GDM1 (cell line): Measurements from ENCODE around the gene ALKBH6.
A peak's percentile ranks its signal among the peaks of the same experiment; 100 is the strongest.
"Not testable (repeated sequence)": the region's sequence is repeated elsewhere in the genome, so short reads cannot be mapped to it uniquely, and the experiment has no call there.

Source experiments
- DNase-seq: peaks from one replicate; lab custom pipeline; 2025; lab: John Stamatoyannopoulos, UW

ALKBH6 gene

DNA sequence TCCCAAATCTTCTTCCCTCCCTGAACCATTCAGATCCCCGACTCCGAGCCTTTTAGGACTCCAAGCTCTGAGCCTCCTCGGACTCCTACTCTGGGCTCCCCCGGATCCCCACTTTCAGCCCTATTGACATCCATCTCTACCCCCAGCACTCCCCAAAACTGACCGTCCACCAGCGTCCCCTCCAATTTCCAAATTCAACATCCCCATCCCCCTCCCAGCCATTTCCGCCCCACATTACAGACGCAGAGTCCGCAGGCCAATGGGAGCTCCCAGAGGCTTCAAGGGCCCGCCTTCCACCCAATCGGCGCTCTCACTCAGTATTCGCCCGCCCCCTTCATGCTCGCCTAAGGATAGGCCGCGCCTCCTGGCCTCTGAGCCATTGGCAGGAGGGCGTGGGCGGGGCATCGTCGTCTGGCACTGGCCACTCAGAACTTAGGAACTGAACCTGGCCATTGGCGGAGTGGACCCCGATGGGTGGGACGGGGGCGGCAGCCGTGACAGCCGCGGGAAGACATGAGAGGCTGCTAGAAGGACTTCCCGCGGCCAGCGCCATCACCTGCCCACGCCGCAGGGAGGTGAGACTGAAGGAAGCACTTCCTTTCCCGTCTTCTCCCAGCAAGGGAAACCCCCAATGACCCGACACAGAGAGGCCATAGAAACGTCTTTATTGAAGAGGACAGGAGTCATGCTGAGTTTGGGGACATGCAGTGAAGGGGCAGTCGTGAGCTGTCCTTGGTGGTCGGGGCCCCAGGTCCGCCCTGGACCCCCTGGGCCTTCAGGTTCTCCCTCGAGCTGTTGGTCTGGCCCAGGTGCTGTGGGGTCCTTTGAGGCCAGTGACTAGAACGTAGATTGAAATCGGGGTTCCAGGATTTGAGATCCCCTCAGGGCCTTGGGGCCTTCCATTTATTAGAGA, at the start of gene ALKBH6:
TSS of gene ALKBH6 (minus strand) at position 202 of the 913 bp plus-strand sequence. CDS start 816 bp downstream, outside the sequence.
- DNase-seq: peak; percentile 97

DNA sequence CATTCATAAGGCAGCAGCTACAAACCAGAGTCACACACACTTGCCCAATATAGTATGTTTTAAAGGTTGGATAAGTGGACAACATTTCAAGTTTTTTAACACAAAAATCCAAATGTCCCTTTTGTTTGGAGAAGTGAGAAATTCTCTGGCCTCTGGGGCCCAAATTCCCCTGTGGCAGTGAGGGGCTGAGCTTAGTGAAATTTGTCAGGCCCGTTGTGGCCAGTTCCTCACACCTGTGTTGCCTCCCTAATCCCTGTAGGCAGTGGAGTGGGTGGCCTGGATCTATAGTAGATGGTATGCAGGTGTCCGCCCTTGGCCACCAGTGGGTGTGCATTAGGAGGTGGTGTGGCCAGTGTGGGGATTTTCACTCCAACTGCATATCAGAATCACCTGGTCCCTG, 47.4 kb upstream of the ALKBH6 start:
- no peak for DNase-seq

- no peak for DNase-seq
These were observed 46.4 kb upstream of the ALKBH6 start for GRCh38 chr19:36060430-36060829.

- no peak for DNase-seq
These were observed 45.3 kb upstream of the ALKBH6 start for GRCh38 chr19:36059180-36059910.

DNA sequence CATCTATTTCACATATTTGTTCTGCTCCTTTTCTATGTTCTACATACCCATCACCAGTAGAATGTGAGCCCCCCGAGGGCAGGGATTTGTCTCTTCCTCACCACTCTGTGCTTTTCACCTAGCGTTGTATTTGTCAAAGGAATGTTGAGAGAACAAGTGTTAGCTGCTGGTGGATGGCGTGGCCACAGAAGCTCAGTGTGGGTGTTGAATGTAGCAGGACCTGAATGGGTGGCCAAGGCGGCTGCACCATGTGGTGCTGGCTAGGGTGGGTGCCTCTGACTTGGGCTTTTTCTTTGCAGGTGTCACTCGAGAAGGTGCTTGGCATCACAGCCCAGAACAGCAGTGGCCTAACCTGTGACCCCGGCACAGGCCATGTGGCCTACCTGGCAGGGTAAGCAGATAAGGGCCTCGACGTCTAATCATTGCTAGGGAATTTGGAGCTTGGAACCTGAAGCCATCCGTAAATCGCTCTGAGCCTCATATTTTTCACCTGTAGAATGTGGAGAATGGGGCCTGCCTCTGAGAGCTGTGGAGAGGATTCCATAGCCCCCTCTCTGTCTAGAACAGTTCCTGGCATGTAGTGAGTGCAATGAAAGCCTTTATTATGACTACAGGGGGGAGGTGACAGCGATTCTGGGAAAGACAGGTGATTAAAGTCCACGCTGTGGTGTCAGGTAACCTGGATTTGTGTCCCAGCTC, 44.6 kb upstream of the ALKBH6 start:
- DNase-seq: no peak

DNA sequence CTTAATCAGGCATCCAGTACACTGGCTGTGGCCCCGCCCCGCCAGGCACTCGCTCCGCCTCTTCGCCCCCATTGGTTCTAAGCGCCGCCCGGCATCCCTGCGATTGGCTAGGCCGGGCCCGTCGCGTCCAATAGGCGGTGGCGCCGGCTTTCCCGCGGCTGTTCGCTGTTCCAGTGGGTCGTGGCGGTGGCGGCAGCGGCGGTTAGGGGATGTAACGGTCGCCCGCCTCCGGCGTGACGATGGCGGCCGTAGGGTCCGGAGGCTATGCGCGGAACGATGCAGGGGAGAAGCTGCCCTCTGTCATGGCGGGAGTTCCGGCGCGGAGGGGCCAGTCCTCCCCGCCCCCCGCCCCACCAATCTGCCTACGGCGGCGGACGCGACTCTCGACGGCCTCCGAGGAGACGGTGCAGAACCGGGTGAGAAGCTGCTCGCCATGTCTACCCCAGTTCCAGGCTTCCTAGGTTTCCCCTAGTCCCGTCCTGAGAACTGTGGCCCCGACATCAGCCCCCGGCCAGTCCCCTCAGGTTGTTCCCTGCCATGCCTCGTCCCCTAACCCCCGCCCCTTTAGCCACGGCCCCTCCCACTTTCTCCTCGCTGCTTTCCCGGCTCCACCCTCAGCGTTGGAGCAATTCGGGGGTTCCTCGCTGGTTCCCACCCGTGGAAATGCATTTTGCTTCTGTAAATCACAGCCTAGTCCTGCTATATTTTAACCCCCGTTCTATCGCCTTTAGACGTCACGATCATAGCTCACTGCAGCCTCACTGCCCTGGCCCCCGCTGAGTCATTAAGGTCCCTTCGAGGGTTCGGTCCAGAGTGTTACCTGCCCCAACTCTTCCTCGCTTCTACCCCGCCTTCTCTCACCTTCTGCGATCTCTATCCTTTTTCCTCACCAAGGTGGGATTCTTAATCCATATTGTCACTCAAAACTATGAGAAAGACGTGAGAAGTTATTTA, 41.0 kb upstream of the ALKBH6 start, which contains the start of gene WDR62:
TSS of gene WDR62 (plus strand) at position 165 of the 954 bp plus-strand sequence. CDS start at position 240, 75 bp downstream.
- DNase-seq: peak; percentile 92

DNA sequence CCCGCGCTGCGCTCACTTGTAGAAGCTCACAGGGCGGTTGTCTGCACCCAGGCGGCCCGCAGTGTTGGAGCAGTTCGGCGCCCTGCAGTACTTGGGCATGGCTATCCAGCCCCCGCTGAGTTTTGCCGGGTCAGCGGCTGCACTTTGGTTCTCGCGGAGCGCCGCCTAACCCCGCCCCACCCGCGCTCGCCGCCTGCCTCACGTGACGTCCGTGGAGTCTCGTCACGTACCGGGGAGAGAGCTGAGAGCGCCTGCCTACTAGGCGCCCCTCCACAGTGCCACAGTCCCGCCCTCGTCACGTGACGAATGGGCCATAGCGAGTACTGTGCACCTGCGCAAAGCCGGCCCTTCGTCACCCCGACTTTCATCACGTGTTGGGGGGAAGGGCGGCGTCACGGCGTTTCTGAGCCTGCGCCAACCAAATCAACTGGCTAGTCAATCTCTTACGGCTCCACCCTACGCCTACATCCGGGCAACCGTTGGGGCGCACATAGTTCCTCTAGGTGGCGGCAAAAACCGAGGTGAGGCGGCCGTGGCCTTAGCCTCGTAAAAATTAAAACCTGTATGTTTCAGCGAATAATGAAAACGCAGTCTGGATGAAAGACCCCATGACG, 40.2 kb upstream of the ALKBH6 start, which contains the start of gene THAP8:
TSS of gene THAP8 (minus strand) at position 167 of the 614 bp plus-strand sequence. CDS start at position 99, 68 bp downstream.
- peak; percentile 99 for DNase-seq

- no peak for DNase-seq
These were observed 37.6 kb upstream of the ALKBH6 start for GRCh38 chr19:36051637-36052036.

- DNase-seq: no peak
These were observed 37.2 kb upstream of the ALKBH6 start for GRCh38 chr19:36051236-36051635.

GRCh38 chr19:36049080-36049698, 35.2 kb upstream of the ALKBH6 start:
- DNase-seq: no peak

DNA sequence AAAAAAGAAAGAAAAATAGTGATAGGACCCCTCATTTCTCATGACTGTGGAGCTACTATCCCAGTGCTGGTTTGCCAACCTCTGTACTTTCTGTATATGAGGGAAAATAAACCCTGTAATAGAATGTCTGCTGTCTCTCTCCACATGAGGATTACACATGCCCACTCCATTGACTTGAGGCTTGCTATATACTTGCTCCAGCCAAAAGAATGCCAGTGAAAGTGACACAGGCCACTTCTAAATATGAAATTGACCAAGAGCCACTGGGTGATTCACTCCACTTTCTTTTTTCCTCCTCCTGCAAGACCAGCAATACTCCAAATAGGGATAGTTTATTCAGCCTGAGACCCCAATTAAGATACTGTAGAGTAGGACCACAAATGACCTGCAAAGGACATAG, 33.8 kb upstream of the ALKBH6 start:
- DNase-seq: no peak

DNA sequence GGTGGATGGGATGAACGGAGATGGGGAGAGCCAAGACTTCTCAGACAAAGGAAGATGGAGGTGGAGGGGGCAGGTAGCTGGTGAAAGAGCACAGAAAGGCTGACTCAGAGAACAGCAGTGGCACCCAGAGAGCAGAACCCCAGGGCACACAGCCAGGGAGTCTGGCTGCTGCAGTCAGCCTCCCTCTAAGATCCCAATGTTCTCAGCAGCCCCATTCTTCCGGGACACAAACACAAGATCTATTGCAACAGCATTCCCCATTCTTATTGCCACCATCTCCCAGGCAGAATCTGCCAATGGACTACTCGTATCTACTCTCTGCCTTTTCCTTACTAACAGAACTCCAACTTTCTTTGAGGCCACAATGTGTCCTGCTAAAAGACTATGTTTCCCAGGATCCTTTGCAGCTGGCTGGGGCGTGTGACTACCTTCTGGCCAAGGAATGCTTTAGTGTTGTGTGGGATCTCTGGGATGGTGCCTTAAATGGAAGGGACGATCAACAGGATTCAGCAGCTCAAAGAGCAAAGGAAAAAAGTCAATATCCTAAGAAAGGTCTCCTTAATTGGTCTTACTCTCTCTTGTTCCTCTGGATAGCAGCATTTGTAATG, 32.5 kb upstream of the ALKBH6 start:
- no peak for DNase-seq

DNA sequence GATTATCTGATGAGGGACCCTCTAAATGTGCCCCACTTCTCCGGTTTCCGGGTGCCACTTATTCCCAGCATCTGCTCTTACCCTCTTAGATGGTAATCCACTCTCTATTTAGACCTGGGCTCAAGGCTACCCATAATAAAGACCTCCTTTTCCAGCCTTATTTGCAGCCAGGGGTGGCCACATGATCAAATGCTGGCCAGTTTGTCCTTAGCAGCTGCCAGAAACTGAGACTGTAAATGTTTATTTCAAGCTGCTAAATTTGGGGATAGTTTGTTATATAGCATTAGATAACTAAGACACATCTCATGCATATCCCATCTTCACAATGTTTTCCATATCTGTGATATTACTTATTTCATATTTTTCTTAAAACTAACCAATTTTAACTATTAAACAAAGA, 29.9 kb upstream of the ALKBH6 start:
- DNase-seq: no peak

DNA sequence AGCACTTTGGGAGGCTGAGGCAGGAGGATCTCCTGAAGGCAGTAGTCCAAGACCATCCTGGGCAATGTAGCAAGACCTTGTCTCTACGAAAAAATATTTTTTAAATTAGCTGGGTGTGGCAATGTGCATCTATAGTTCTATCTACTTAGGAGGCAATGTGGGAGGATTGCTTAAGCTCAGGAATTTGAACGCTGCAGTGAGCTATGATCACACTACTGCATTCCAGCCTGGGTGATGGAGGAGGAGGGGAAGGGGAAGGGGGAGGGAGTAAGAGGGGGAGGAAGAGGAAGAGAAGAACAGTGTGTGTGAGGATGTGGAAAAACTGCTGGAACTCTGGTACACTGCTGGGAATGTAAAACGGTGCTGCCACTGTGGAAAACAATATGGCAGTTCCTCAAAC, 27.8 kb upstream of the ALKBH6 start:
- no peak for DNase-seq

DNA sequence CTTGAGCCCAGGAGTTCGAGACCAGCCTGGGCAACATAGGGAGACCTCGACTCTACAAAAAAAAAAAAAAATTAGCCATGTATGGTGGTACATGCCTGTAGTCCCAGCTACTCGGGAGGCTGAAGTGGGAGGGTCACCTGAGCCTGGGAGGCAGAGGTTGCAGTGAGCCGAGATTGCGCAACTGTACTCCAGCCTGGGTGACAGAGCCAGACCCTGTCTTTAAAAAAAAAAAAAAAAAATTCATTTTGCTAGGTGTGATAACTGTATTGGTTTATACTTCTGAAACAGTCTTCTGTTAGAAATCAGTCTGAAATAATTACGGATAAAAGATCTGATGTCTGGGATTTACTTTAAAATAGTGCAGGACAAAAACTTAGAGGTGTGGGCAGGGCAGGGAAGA, 27.1 kb upstream of the ALKBH6 start:
- DNase-seq: not testable (repeated sequence)

DNA sequence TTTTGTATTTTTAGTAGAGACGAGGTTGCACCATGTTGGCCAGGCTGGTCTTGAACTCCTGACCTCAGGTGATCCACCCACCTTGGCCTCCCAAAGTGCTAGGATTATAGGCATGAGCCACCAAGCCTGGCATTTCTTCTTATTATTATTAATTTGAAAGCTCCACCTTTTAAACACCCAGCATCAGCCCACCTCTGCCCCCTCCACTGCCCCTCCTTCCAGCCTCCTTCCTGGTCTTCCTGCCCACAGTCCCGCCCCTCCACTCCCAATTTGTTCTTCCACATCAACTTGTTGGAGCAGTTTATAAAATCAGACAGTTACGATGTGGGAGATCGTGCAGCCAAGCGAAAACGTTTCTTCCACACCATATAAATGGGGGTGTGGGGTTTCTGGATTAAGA, 26.5 kb upstream of the ALKBH6 start:
- no peak for DNase-seq

- no peak for DNase-seq
These were observed 18.5 kb upstream of the ALKBH6 start, which contains the start of gene CLIP3 for GRCh38 chr19:36032251-36033104. CLIP3 (minus strand) TSS chr19:36032873; CDS start chr19:36032357, 516 bp downstream.

DNA sequence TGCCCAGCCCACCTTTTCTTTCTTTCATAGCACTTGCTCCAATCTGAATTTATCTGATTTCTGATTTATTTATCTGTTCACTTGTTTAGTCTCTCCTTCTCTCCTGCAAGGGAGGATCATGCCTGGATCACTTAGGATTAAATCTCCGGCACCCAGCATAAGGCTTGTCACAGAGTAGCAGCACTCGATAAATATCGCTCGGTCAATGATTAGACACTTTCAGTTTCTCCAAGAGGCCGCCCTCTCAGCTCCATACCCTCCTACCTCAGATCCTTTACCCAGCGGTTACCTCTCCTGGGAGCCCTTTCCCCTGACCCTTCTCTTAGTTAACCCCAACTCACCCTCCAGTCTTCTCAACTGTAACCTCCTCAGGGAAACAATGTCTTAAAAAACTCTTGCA, 17.3 kb upstream of the ALKBH6 start:
- no peak for DNase-seq
